Epithelial cell of esophagus (primary cell): ENCODE results near the gene KRT85.

ENCODE experiments used
- DNase-seq: peaks from one replicate; pipeline ENCODE4 v3.0.0; 2010; ENCODE audit warnings: low read depth
- H3K4me3 ChIP-seq: 2 replicates; pipeline ENCODE4 v1.5.1; 2011; ENCODE audit warnings: mild to moderate bottlenecking, low read length, control low read depth
- CTCF ChIP-seq: IDR thresholded peaks from 2 replicates; pipeline ENCODE4 v1.5.1; 2011; ENCODE audit warnings: low read depth, mild to moderate bottlenecking, low read length, control low read depth, inconsistent platforms; ENCODE audit not compliant: insufficient read depth; ENCODE audit errors: missing control alignments

The KRT85 gene

GRCh38 chr12:52369211-52369610 is 1.9 kb upstream of the KRT85 start:
- no peak for DNase-seq
- H3K4me3 ChIP-seq = no peak overlapping the region
- TF ChIP-seq CTCF = no peak

- no peak for TF ChIP-seq CTCF
- DNase-seq = no peak
- no peak overlapping the region for H3K4me3 ChIP-seq
Observed at GRCh38 chr12:52368508-52368907, 1.2 kb upstream of the KRT85 start.

- TF ChIP-seq CTCF = no peak
- no peak overlapping the region for H3K4me3 ChIP-seq
- DNase-seq = no peak
Observed at GRCh38 chr12:52367876-52368275, 595 bp upstream of the KRT85 start.

- H3K4me3 ChIP-seq = no peak overlapping the region
- no peak for TF ChIP-seq CTCF
- no peak for DNase-seq
Observed at GRCh38 chr12:52364901-52365489, 2.3 kb downstream of the KRT85 start.

GRCh38 chr12:52364061-52364460 is 3.2 kb downstream of the KRT85 start:
- no peak for DNase-seq
- H3K4me3 ChIP-seq = no peak overlapping the region
- no peak for TF ChIP-seq CTCF

GRCh38 chr12:52363111-52363679 is 4.1 kb downstream of the KRT85 start:
- H3K4me3 ChIP-seq = no peak overlapping the region
- TF ChIP-seq CTCF = no peak
- no peak for DNase-seq

GRCh38 chr12:52362118-52362726 is 5.1 kb downstream of the KRT85 start:
- peak; percentile 12 for TF ChIP-seq CTCF
- no peak overlapping the region for H3K4me3 ChIP-seq
- DNase-seq = no peak
